Naive thymus-derived CD4-positive, alpha-beta T cell (primary cell): ENCODE measurements around the gene FUT7. TPM values are rescaled to one million over a fixed set of nuclear protein-coding genes. Genes with fewer than 3 reads are reported as not detected.

Experiments used
- ATAC-seq: fragments of 150-1000 bp; cut with Tn5 transposase; 2 replicates; pipeline ENCODE4 v1.10.0; 2021; ENCODE audit warnings: mild to moderate bottlenecking, moderate library complexity
- CTCF ChIA-PET: fragments of 350-600 bp; sonication (Branson Sonifier 250); formaldehyde crosslinking; loops from one replicate; lab custom pipeline; 2021; ENCODE audit warnings: antibody characterized with exemption; lab: Charles Lee
- POLR2A ChIA-PET: fragments of 350-600 bp; sonication (Branson Sonifier 250); formaldehyde crosslinking; loops from one replicate; lab custom pipeline; 2021; ENCODE audit warnings: antibody characterized with exemption, inconsistent platforms; lab: Charles Lee
- DNase-seq, 9 donors: peaks; one replicate each; pipeline versions ENCODE4 v3.0.0 to v3.0.0-alpha.2; 2020 to 2022; ENCODE audit warnings: mixed read lengths in 1 of 9
- H3K27ac ChIP-seq: one replicate; pipeline ENCODE4 v1.7.0; 2013; ENCODE audit warnings: mild to moderate bottlenecking, low read depth, low read length, moderate library complexity
- H3K27me3 ChIP-seq, 2 donors: one replicate each; pipeline ENCODE4 v1.7.0; 2013; ENCODE audit warnings: low read length in 2 of 2, mild to moderate bottlenecking in 2 of 2, moderate library complexity in 2 of 2; ENCODE audit not compliant: control insufficient read depth in 2 of 2, insufficient read depth in 2 of 2
- H3K36me3 ChIP-seq, 3 experiments: 1 replicate in 2 of 3; 2 replicates in 1 of 3; pipeline ENCODE4 v1.7.0; 2013; ENCODE audit warnings: low read length in 3 of 3, mild to moderate bottlenecking in 3 of 3, moderate library complexity in 1 of 3; ENCODE audit not compliant: insufficient read depth in 3 of 3, control insufficient read depth in 2 of 3
- H3K4me1 ChIP-seq, 2 donors: one replicate each; pipeline ENCODE4 v1.7.0; 2013; ENCODE audit warnings: low read length in 2 of 2, mild to moderate bottlenecking in 2 of 2, moderate library complexity in 1 of 2; ENCODE audit not compliant: control insufficient read depth in 2 of 2, insufficient read depth in 2 of 2
- H3K4me3 ChIP-seq: 2 replicates; pipeline ENCODE4 v1.7.0; 2013; ENCODE audit warnings: mild to moderate bottlenecking, low read length
- H3K9me3 ChIP-seq, 3 experiments: 1 replicate in 2 of 3; 2 replicates in 1 of 3; pipeline ENCODE4 v1.7.0; 2013; ENCODE audit warnings: low read length in 3 of 3; ENCODE audit not compliant: control insufficient read depth in 2 of 3
- H3K27ac Mint-ChIP-seq, 9 donors: one replicate each; pipeline ENCODE4 v1.8.0; 2020 to 2022; ENCODE audit warnings: mixed read lengths in 9 of 9, mild to moderate bottlenecking in 8 of 9, moderate library complexity in 5 of 9, inconsistent platforms in 2 of 9
- H3K27me3 Mint-ChIP-seq, 5 donors: one replicate each; pipeline ENCODE4 v1.8.0; 2021 to 2022; ENCODE audit warnings: mixed read lengths in 5 of 5, mild to moderate bottlenecking in 1 of 5
- H3K36me3 Mint-ChIP-seq, 5 donors: one replicate each; pipeline ENCODE4 v1.8.0; 2020 to 2022; ENCODE audit warnings: mixed read lengths in 5 of 5, mild to moderate bottlenecking in 3 of 5, inconsistent platforms in 1 of 5
- H3K4me1 Mint-ChIP-seq, 7 donors: one replicate each; pipeline ENCODE4 v1.8.0; 2020 to 2022; ENCODE audit warnings: mixed read lengths in 7 of 7, mild to moderate bottlenecking in 3 of 7, inconsistent platforms in 1 of 7
- H3K4me3 Mint-ChIP-seq, 10 donors: one replicate each; pipeline ENCODE4 v1.8.0; 2020 to 2022; ENCODE audit warnings: mild to moderate bottlenecking in 10 of 10, mixed read lengths in 10 of 10, moderate library complexity in 6 of 10, inconsistent platforms in 2 of 10
- H3K9me3 Mint-ChIP-seq, 11 donors: one replicate each; pipeline ENCODE4 v1.8.0; 2020 to 2022; ENCODE audit warnings: mixed read lengths in 11 of 11, mild to moderate bottlenecking in 4 of 11, inconsistent platforms in 1 of 11, moderate library complexity in 1 of 11
- intact Hi-C, 2 donors: fragments of 100-400 bp; cut with micrococcal nuclease; formaldehyde crosslinking; loops; one replicate each; pipeline ENCODE4 v1.15.1; 2023
- polyA plus RNA-seq, 2 donors: library from polyadenylated mRNA; unstranded; fragments of 300-500 nt; fragmentation: Illumina TruSeq; gene quantifications; one replicate each; pipeline ENCODE4 v1.2.3, GENCODE V29; 2021
- total RNA-seq, 6 experiments: library from RNA in 5 of 6; stranded (reverse) in 5 of 6; gene quantifications; 1 replicate in 5 of 6; 2 replicates in 1 of 6; pipeline ENCODE4 v1.2.3 and lab custom pipeline; 2021 to 2026

Gene FUT7
- total and polyA plus RNA-seq, 7 experiments from 2014 or later = 0.06 to 4.6 (median 0.32) TPM; not detected in 1

DNA sequence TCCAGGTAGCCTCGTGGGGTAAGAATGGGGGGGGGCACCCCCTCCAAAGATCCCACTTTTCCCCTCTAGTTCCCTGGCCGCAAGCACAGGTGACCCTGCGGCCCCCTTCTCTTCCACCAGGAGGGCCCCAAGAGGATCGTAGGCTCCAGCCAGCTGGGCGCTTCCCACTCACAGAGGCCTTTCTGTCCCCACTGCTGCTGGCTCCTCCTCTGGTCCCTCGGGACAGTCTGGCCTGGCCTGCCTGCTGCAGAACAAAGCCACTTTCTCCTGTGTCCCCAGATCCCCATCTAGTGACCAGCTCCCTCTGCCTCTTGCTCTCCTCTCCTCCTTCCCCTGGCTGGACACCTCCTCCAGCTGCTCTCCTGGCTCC is 39.0 kb upstream of the FUT7 start:
- ChIA-PET POLR2A (interaction anchor here (0.8 to 8.2 kb wide), 9 partner anchors 10 to 170 kb away, joined by 3 to 70 read pairs (median 3); partner anchors contain the start of genes MAN1B1 and TUBB4B), CTCF (interaction anchor here (1.1 to 1.2 kb wide), 2 partner anchors 15 to 25 kb away, joined by 3 to 4 read pairs; no protein-coding TSS in a partner anchor)
- ATAC-seq = no peak
- Histone ChIP-seq H3K4me3 (peak overlapping the region; percentile 27), H3K27ac (peak overlapping the region; percentile 51), H3K9me3 (no peaks in the 10 kb centered on the region), H3K36me3 (no peaks in the 10 kb centered on the region), H3K4me1 (peaks cover 11 to 15% of the 10 kb centered on the region in 2 donors), H3K27me3 (no peaks in the 10 kb centered on the region)
- Mint-ChIP-seq H3K27ac (peak overlapping the region in 6 of 9 donors; percentile 40 to 86 (median 62)), H3K4me1 (peaks cover 10 to 40% (median 12%) of the 10 kb centered on the region in 7 donors), H3K27me3 (no peaks in the 10 kb centered on the region), H3K9me3 (no peaks in the 10 kb centered on the region), H3K4me3 (peak overlapping the region; percentile 66 to 92 (median 81)), H3K36me3 (no peaks in the 10 kb centered on the region)
- no peak for DNase-seq
- intact Hi-C loops = loop anchor here (1.0 to 2.0 kb wide), 4 partner anchors 15 to 152 kb away; partner anchors contain the start of genes MAN1B1 (in 2 of the 2) and ABCA2 (in 1 of the 2)

GRCh38 chr9:137070201-137070905 is 38.5 kb upstream of the FUT7 start, which contains the start of gene SAPCD2:
TSS of gene SAPCD2 (minus strand) at chr9:137070557. CDS start at chr9:137070460, 97 bp downstream.
- Histone ChIP-seq H3K27ac (peak within 1 kb of the TSS; percentile 51), H3K4me3 (peak within 1 kb of the TSS; percentile 27), H3K36me3 (no peaks in the 10 kb centered on the region), H3K4me1 (peaks cover 11 to 15% of the 10 kb centered on the region in 2 donors), H3K27me3 (no peaks in the 10 kb centered on the region), H3K9me3 (no peaks in the 10 kb centered on the region)
- H3K27ac Mint-ChIP-seq = peak within 1 kb of the TSS in 6 of 9 donors; percentile 40 to 86 (median 62)
- H3K4me3 Mint-ChIP-seq = peak within 1 kb of the TSS; percentile 66 to 92 (median 81)
- H3K36me3 Mint-ChIP-seq = peaks cover 0 to 2% (median 0%) of the 10 kb centered on the region in 5 donors
- no peaks in the 10 kb centered on the region for H3K9me3 Mint-ChIP-seq
- POLR2A ChIA-PET = interaction anchor here (0.8 to 8.2 kb wide), 9 partner anchors 10 to 170 kb away, joined by 3 to 70 read pairs (median 3); partner anchors contain the start of genes MAN1B1 and TUBB4B
- H3K27me3 Mint-ChIP-seq = no peaks in the 10 kb centered on the region
- H3K4me1 Mint-ChIP-seq = peaks cover 10 to 38% (median 12%) of the 10 kb centered on the region in 7 donors
- DNase-seq = peak; percentile 72 to 88 (median 85)
- peak; percentile 94 for ATAC-seq
- CTCF ChIA-PET = interaction anchor here (0.7 to 1.2 kb wide), 3 partner anchors 15 to 46 kb away, joined by 3 to 4 read pairs (median 4); no protein-coding TSS in a partner anchor
- intact Hi-C loops = loop anchor here (1.0 to 2.0 kb wide), 4 partner anchors 16 to 153 kb away; partner anchors contain the start of genes MAN1B1 (in 2 of the 2) and ABCA2 (in 1 of the 2)

GRCh38 chr9:137069508-137070091 is 37.7 kb upstream of the FUT7 start:
- intact Hi-C loops = loop anchor here (1.0 to 10.0 kb wide), 5 partner anchors 17 to 285 kb away; partner anchors contain the start of genes MAN1B1 (in 2 of the 2) and ABCA2 (in 1 of the 2)
- no peak for DNase-seq
- Mint-ChIP-seq H3K9me3 (no peaks in the 10 kb centered on the region), H3K27me3 (no peaks in the 10 kb centered on the region), H3K4me1 (peaks cover 10 to 32% (median 12%) of the 10 kb centered on the region in 7 donors), H3K36me3 (peaks cover 0 to 2% (median 0%) of the 10 kb centered on the region in 5 donors), H3K27ac (no peak overlapping the region), H3K4me3 (peak overlapping the region in 5 of 10 donors; percentile 9 to 60 (median 49))
- Histone ChIP-seq H3K36me3 (no peaks in the 10 kb centered on the region), H3K4me3 (no peak overlapping the region), H3K27ac (no peak overlapping the region), H3K27me3 (no peaks in the 10 kb centered on the region), H3K9me3 (no peaks in the 10 kb centered on the region), H3K4me1 (peaks cover 11 to 15% of the 10 kb centered on the region in 2 donors)
- ATAC-seq = no peak
- ChIA-PET POLR2A (interaction anchor here (1.2 to 8.2 kb wide), 5 partner anchors 17 to 171 kb away, joined by 3 to 70 read pairs (median 4); partner anchors contain the start of genes MAN1B1 and TUBB4B), CTCF (interaction anchor here (0.9 to 2.8 kb wide), 3 partner anchors 23 to 395 kb away, joined by 3 to 15 read pairs (median 3); no protein-coding TSS in a partner anchor)

DNA sequence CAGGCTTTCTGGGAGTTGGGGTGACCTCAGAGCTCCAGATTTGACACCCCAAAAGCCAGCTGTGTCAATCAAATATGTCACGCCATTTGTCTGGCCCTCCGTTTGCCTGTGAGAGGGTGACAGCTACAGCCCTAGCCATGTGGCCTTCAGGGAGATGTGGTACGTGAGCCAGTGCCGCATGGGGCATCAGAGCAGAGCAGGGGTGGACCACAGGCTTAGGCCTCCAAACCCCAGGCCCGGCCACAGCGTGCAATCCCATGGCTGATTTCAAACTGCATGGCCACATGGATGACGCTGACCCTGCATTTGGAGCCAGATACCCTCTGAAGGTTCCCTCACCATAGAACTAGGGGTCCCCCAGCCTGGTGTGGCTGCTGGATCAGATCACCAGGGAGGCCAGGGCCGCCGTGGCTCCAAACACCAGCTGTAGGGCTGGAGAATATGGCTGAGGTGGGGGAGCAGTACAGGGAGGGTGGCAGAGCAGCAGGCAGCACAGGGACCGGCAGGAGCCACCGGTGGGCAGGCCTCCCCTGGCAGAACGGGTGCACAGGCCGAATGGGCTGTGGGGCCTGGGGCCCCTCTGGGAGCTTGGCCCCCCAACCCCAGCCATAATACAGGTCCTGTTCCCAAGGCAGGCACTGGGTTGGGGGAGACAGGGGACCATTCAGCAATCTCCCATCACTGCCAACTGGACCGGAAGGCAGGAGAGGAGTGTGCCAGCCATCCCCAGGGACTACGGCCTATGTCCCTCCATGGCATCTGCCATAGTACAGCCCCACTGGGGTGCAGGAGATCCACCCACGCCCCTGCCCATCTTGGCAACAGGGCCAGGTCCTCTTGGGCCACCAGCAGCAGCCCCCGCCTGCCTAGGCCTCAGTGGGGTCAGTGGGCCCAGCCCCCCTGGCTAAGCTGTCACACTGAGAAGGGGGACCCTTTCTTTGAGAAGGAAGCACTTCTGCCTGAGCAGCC is 36.9 kb upstream of the FUT7 start:
- Histone ChIP-seq H3K27me3 (no peaks in the 10 kb centered on the region), H3K4me1 (peaks cover 11 to 15% of the 10 kb centered on the region in 2 donors), H3K4me3 (no peak overlapping the region), H3K36me3 (no peaks in the 10 kb centered on the region), H3K27ac (no peak overlapping the region), H3K9me3 (no peaks in the 10 kb centered on the region)
- Mint-ChIP-seq H3K4me1 (peaks cover 11 to 35% (median 14%) of the 10 kb centered on the region in 7 donors), H3K27ac (no peak overlapping the region), H3K4me3 (peak overlapping the region in 5 of 10 donors; percentile 9 to 71 (median 49)), H3K9me3 (no peaks in the 10 kb centered on the region), H3K36me3 (peaks cover 0 to 4% (median 0%) of the 10 kb centered on the region in 5 donors), H3K27me3 (no peaks in the 10 kb centered on the region)
- ATAC-seq (no peak), DNase-seq (no peak)
- intact Hi-C loops = loop anchor here in 1 of 2 donors (10.0 kb wide), 1 partner anchor 284 kb away; no protein-coding TSS in a partner anchor
- ChIA-PET CTCF (interaction anchor here (0.9 to 2.8 kb wide), 7 partner anchors 18 to 395 kb away, joined by 3 to 15 read pairs (median 4); partner anchors contain the start of gene MAN1B1), POLR2A (interaction anchor here (0.6 to 8.2 kb wide), 5 partner anchors 8 to 80 kb away, joined by 3 to 70 read pairs (median 6); partner anchors contain the start of genes MAN1B1 and UAP1L1)

DNA sequence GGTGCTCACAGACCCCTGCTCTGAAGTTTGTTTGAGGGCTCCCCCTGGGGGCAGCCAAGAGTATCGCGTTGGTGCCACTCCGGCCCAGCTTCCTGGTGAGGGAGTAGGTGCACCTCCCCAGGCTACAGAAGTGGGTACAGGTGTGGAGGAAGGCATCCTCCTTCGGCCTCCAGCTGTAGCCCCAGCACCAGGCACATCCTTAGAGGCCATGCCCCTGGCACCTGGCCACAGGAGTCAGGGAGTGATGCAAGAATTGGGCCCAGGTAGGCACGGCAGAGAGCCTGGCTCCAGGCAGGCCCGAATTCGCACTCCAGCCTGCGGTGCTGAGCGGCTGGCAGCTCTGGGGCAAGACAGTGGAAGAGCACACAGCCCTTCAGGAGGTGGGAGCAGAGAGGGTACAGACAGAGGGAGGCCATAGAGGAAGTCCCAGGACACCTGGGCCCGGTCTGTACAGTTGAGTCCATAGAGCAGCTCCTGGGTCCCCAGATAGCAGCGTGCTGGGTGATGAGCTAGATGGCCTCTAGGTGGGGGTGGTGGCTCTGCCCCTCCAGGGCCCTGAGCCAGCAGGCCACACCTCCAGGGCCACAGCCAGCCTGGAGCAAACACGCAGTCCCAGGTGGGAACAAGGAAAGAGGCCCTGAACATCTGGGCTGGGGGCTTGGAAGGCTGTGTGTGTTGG is 36.1 kb upstream of the FUT7 start:
- intact Hi-C loops = loop anchor here (1.0 to 10.0 kb wide), 3 partner anchors 9 to 283 kb away; partner anchors contain the start of genes NPDC1 (in 2 of the 2) and UAP1L1 (in 1 of the 2)
- peak; percentile 75 for ATAC-seq

More for the DNA sequence above, 36.1 kb upstream of the FUT7 start:
- Mint-ChIP-seq H3K4me3 (peak overlapping the region in 8 of 10 donors; percentile 10 to 79 (median 62)), H3K4me1 (peaks cover 11 to 33% (median 14%) of the 10 kb centered on the region in 7 donors), H3K27me3 (no peaks in the 10 kb centered on the region), H3K36me3 (peaks cover 0 to 4% (median 0%) of the 10 kb centered on the region in 5 donors), H3K9me3 (no peaks in the 10 kb centered on the region), H3K27ac (peak overlapping the region in 6 of 9 donors; percentile 26 to 82 (median 68))
- Histone ChIP-seq H3K27me3 (no peaks in the 10 kb centered on the region), H3K4me1 (peaks cover 11 to 15% of the 10 kb centered on the region in 2 donors), H3K9me3 (no peaks in the 10 kb centered on the region), H3K4me3 (no peak overlapping the region), H3K27ac (no peak overlapping the region), H3K36me3 (no peaks in the 10 kb centered on the region)
- POLR2A ChIA-PET = interaction anchor here (0.6 to 8.2 kb wide), 4 partner anchors 9 to 262 kb away, joined by 3 to 70 read pairs (median 8); partner anchors contain the start of genes MAN1B1 and UAP1L1
- DNase-seq = peak; percentile 77 to 88 (median 85)
- CTCF ChIA-PET = interaction anchor here (0.6 to 2.8 kb wide), 8 partner anchors 18 to 309 kb away, joined by 3 to 15 read pairs (median 4); partner anchors contain the start of genes ABCA2, MAN1B1 and TMEM141
